GM23338 (cell line): ENCODE measurements around the gene SNX7. TPM values are rescaled to one million over a fixed set of nuclear protein-coding genes. Genes with fewer than 3 reads are reported as not detected.

ENCODE experiments used
- ATAC-seq: fragments of 200-7000 bp; cut with Tn5 transposase; 3 replicates; pipeline ENCODE4 v1.9.1; 2020
- DNase-seq: peaks from one replicate; pipeline ENCODE4 v3.0.0-alpha.2; 2015; ENCODE audit warnings: low spot score
- H2AFZ ChIP-seq: fragments of 200-600 bp; sonication (generic); 2 replicates; pipeline ENCODE4 v1.8.0; 2016; ENCODE audit warnings: antibody characterized with exemption, mild to moderate bottlenecking, moderate library complexity
- H3F3A ChIP-seq: fragments of 200-600 bp; sonication (generic); replicated peaks from 2 replicates; pipeline ENCODE4 v1.8.0; 2017; ENCODE audit warnings: antibody characterized with exemption, mixed run types, low read depth
- H3K27ac ChIP-seq: fragments of 200-600 bp; sonication (generic); 2 replicates; pipeline ENCODE4 v1.6.1; 2016; ENCODE audit warnings: low read depth
- H3K27me3 ChIP-seq: fragments of 200-600 bp; sonication (generic); 2 replicates; pipeline ENCODE4 v1.8.0; 2016; ENCODE audit warnings: mild to moderate bottlenecking, mixed run types, moderate library complexity; ENCODE audit not compliant: insufficient read depth
- H3K36me3 ChIP-seq: fragments of 200-600 bp; sonication (generic); 2 replicates; pipeline ENCODE4 v1.8.0; 2016; ENCODE audit warnings: mild to moderate bottlenecking; ENCODE audit not compliant: insufficient read depth
- H3K4me1 ChIP-seq: fragments of 200-600 bp; sonication (generic); 2 replicates; pipeline ENCODE4 v1.8.0; 2016; ENCODE audit warnings: mild to moderate bottlenecking, moderate library complexity; ENCODE audit not compliant: insufficient read depth
- H3K4me2 ChIP-seq: fragments of 200-600 bp; sonication (generic); 2 replicates; pipeline ENCODE4 v1.7.1; 2017; ENCODE audit warnings: mixed run types
- H3K4me3 ChIP-seq: fragments of 200-600 bp; sonication (generic); 2 replicates; pipeline ENCODE4 v1.6.1; 2016; ENCODE audit warnings: mixed run types
- H3K79me2 ChIP-seq: fragments of 200-600 bp; sonication (generic); replicated peaks from 2 replicates; pipeline ENCODE4 v1.8.0; 2017; ENCODE audit warnings: mild to moderate bottlenecking; ENCODE audit not compliant: insufficient read depth
- H3K9me2 ChIP-seq: fragments of 200-600 bp; sonication (generic); 2 replicates; pipeline ENCODE4 v1.8.0; 2017; ENCODE audit not compliant: insufficient read depth
- H4K20me1 ChIP-seq: fragments of 200-600 bp; sonication (generic); replicated peaks from 2 replicates; pipeline ENCODE4 v1.8.0; 2017; ENCODE audit warnings: mild to moderate bottlenecking; ENCODE audit not compliant: insufficient read depth
- H3K27ac Mint-ChIP-seq: 2 replicates; pipeline ENCODE4 v1.8.0; 2020; ENCODE audit warnings: inconsistent platforms, mild to moderate bottlenecking, moderate library complexity, mixed read lengths
- H3K27me3 Mint-ChIP-seq: 3 replicates; pipeline ENCODE4 v1.8.0; 2022; ENCODE audit warnings: low read depth, mild to moderate bottlenecking, moderate library complexity, mixed read lengths, inconsistent platforms; ENCODE audit not compliant: insufficient read depth, poor library complexity
- H3K36me3 Mint-ChIP-seq: 3 replicates; pipeline ENCODE4 v1.8.0; 2021; ENCODE audit warnings: low read depth, mild to moderate bottlenecking, inconsistent platforms, moderate library complexity, mixed read lengths
- H3K4me1 Mint-ChIP-seq: 3 replicates; pipeline ENCODE4 v1.8.0; 2020; ENCODE audit warnings: mild to moderate bottlenecking, inconsistent platforms, mixed read lengths
- H3K4me3 Mint-ChIP-seq: 3 replicates; pipeline ENCODE4 v1.8.0; 2021; ENCODE audit warnings: moderate library complexity, mild to moderate bottlenecking, inconsistent platforms, mixed read lengths
- H3K9me3 Mint-ChIP-seq: 3 replicates; pipeline ENCODE4 v1.8.0; 2020; ENCODE audit warnings: moderate library complexity, mild to moderate bottlenecking, inconsistent platforms, mixed read lengths
- CREB1 ChIP-seq: fragments of 250-450 bp; sonication (Bioruptor Pico); IDR thresholded peaks from 2 replicates; pipeline ENCODE4 v1.5.0; 2020; ENCODE audit warnings: low read depth, mild to moderate bottlenecking, moderate library complexity
- EZH2 ChIP-seq: fragments of 200-600 bp; sonication (generic); IDR thresholded peaks from one replicate; pipeline ENCODE4 v1.8.0; 2017; ENCODE audit warnings: antibody characterized with exemption, mild to moderate bottlenecking, low read depth; ENCODE audit not compliant: unreplicated experiment
- EZH2phosphoT487 ChIP-seq: fragments of 200-600 bp; sonication (generic); IDR thresholded peaks from one replicate; pipeline ENCODE4 v1.8.1; 2018; ENCODE audit warnings: antibody characterized with exemption; ENCODE audit not compliant: unreplicated experiment
- NANOG ChIP-seq: IDR thresholded peaks from 2 replicates; pipeline ENCODE4 v1.6.1; 2016; ENCODE audit warnings: antibody characterized with exemption, borderline replicate concordance
- POLR2AphosphoS5 ChIP-seq: IDR thresholded peaks from 2 replicates; pipeline ENCODE4 v1.6.1; 2016; ENCODE audit warnings: antibody characterized with exemption, low read depth
- STAT1 ChIP-seq: IDR thresholded peaks from one replicate; pipeline ENCODE4 v1.6.1; 2016; ENCODE audit warnings: antibody characterized with exemption; ENCODE audit not compliant: unreplicated experiment
- ZNF114 ChIP-seq: fragments of 250-450 bp; sonication (Bioruptor Pico); IDR thresholded peaks from 2 replicates; pipeline ENCODE4 v1.5.0; 2020; ENCODE audit warnings: mild to moderate bottlenecking, moderate library complexity
- polyA plus RNA-seq: library from polyadenylated mRNA; unstranded; fragments of >200 nt; fragmentation: Nextera tagmentation; extraction: Ambion mirVana; gene quantifications from 2 replicates; pipeline ENCODE4 v1.2.1, GENCODE V29; 2016
- total RNA-seq: library from RNA; depleted of rRNA; stranded (reverse); fragments of >200 nt; shearing (Covaris generic); gene quantifications from 2 replicates; pipeline ENCODE4 v1.2.3, GENCODE V29; 2014
- TF ChIP-seq, protein P1 (sequence below): fragments of 250-450 bp; sonication (Bioruptor Pico); IDR thresholded peaks from 2 replicates; pipeline ENCODE4 v1.5.0; 2020; ENCODE audit warnings: mild to moderate bottlenecking, moderate library complexity
- TF ChIP-seq, protein P2 (sequence below): IDR thresholded peaks from one replicate; pipeline ENCODE4 v1.6.1; 2018; ENCODE audit warnings: antibody characterized with exemption; ENCODE audit not compliant: unreplicated experiment
- TF ChIP-seq, protein P3 (sequence below), 2 experiments: fragments of 200-600 bp in 1 of 2; sonication (generic) in 1 of 2; conservative IDR thresholded peaks; 2 replicates each; pipeline versions ENCODE4 v1.5.1 to v1.6.1; 2016 to 2017; ENCODE audit warnings: antibody characterized with exemption in 2 of 2, low read depth in 2 of 2, mild to moderate bottlenecking in 2 of 2, moderate library complexity in 1 of 2

Gene SNX7
- total and polyA plus RNA-seq, 2 experiments from 2014 or later = 20.4 to 23.0 TPM

DNA sequence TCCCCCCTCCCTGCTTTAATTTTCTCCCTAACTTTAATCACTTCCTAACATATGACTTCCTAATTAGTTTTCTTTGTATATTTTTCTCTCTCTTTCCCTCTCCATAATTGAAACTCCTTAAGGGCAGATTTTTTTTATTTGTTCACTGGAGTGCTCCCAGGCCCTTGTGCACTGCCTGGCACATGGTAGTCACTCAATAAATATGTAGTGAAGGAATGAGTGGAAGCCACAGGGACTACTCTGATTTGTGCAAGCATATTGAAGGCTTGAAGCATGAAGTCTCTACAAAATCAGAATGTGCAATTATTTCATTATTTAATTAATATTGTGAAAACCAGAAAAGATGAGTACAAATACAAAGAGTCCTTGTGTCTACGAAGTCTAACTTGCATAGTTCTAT lies 41.5 kb downstream of the SNX7 start:
- Histone ChIP-seq H3K36me3 (no peaks in the 10 kb centered on the region), H4K20me1 (no peaks in the 10 kb centered on the region), H3K9me2 (no peaks in the 10 kb centered on the region), H3F3A (no peaks in the 10 kb centered on the region), H3K4me2 (no peak overlapping the region), H3K79me2 (no peaks in the 10 kb centered on the region), H3K4me1 (no peaks in the 10 kb centered on the region), H2AFZ (no peak overlapping the region), H3K4me3 (no peak overlapping the region), H3K27ac (no peak overlapping the region), H3K27me3 (no peaks in the 10 kb centered on the region)
- Mint-ChIP-seq H3K36me3 (no peaks in the 10 kb centered on the region), H3K4me3 (no peak overlapping the region), H3K4me1 (no peaks in the 10 kb centered on the region), H3K27ac (no peak overlapping the region), H3K9me3 (no peaks in the 10 kb centered on the region), H3K27me3 (no peaks in the 10 kb centered on the region)
- DNase-seq (no peak), ATAC-seq (no peak)
- TF ChIP-seq STAT1 = no peak
- TF ChIP-seq EZH2phosphoT487 = no peak
- no peak for TF ChIP-seq POLR2AphosphoS5
- TF ChIP-seq CREB1 (CRISPR knock-in tag) = no peak
- TF ChIP-seq, protein P1, sequence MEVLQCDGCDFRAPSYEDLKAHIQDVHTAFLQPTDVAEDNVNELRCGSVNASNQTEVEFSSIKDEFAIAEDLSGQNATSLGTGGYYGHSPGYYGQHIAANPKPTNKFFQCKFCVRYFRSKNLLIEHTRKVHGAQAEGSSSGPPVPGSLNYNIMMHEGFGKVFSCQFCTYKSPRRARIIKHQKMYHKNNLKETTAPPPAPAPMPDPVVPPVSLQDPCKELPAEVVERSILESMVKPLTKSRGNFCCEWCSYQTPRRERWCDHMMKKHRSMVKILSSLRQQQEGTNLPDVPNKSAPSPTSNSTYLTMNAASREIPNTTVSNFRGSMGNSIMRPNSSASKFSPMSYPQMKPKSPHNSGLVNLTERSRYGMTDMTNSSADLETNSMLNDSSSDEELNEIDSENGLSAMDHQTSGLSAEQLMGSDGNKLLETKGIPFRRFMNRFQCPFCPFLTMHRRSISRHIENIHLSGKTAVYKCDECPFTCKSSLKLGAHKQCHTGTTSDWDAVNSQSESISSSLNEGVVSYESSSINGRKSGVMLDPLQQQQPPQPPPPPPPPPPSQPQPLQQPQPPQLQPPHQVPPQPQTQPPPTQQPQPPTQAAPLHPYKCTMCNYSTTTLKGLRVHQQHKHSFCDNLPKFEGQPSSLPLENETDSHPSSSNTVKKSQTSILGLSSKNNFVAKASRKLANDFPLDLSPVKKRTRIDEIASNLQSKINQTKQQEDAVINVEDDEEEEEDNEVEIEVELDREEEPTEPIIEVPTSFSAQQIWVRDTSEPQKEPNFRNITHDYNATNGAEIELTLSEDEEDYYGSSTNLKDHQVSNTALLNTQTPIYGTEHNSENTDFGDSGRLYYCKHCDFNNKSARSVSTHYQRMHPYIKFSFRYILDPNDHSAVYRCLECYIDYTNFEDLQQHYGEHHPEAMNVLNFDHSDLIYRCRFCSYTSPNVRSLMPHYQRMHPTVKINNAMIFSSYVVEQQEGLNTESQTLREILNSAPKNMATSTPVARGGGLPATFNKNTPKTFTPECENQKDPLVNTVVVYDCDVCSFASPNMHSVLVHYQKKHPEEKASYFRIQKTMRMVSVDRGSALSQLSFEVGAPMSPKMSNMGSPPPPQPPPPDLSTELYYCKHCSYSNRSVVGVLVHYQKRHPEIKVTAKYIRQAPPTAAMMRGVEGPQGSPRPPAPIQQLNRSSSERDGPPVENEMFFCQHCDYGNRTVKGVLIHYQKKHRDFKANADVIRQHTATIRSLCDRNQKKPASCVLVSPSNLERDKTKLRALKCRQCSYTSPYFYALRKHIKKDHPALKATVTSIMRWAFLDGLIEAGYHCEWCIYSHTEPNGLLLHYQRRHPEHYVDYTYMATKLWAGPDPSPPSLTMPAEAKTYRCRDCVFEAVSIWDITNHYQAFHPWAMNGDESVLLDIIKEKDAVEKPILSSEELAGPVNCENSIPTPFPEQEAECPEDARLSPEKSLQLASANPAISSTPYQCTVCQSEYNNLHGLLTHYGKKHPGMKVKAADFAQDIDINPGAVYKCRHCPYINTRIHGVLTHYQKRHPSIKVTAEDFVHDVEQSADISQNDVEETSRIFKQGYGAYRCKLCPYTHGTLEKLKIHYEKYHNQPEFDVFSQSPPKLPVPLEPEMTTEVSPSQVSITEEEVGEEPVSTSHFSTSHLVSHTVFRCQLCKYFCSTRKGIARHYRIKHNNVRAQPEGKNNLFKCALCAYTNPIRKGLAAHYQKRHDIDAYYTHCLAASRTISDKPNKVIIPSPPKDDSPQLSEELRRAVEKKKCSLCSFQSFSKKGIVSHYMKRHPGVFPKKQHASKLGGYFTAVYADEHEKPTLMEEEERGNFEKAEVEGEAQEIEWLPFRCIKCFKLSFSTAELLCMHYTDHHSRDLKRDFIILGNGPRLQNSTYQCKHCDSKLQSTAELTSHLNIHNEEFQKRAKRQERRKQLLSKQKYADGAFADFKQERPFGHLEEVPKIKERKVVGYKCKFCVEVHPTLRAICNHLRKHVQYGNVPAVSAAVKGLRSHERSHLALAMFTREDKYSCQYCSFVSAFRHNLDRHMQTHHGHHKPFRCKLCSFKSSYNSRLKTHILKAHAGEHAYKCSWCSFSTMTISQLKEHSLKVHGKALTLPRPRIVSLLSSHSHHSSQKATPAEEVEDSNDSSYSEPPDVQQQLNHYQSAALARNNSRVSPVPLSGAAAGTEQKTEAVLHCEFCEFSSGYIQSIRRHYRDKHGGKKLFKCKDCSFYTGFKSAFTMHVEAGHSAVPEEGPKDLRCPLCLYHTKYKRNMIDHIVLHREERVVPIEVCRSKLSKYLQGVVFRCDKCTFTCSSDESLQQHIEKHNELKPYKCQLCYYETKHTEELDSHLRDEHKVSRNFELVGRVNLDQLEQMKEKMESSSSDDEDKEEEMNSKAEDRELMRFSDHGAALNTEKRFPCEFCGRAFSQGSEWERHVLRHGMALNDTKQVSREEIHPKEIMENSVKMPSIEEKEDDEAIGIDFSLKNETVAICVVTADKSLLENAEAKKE (CRISPR knock-in tag) = no peak

DNA sequence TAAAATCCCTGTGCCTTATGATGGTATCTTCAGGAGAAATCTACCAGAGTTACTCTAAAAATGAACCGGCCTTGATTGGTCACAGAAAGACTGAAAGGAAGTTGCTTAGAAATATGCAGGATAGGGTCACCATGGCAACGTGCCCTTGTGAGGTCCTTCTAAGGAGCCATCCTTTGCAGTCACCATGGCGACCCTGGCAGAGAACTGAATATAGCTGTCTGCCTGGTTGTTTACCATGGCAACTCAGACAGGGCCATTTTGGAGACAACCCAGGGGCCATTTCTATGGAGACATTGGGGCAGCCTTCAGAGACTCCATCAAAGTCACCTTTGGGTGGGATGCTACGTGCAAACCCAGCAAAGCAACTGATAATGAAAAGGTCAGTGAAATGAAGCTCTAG lies 43.0 kb downstream of the SNX7 start:
- DNase-seq = peak; percentile 85
- Histone ChIP-seq H3K79me2 (no peaks in the 10 kb centered on the region), H3K9me2 (no peaks in the 10 kb centered on the region), H3K4me2 (no peak overlapping the region), H3K27ac (no peak overlapping the region), H3K36me3 (no peaks in the 10 kb centered on the region), H3K4me3 (no peak overlapping the region), H4K20me1 (no peaks in the 10 kb centered on the region), H3F3A (no peaks in the 10 kb centered on the region), H3K4me1 (no peaks in the 10 kb centered on the region), H2AFZ (no peak overlapping the region), H3K27me3 (no peaks in the 10 kb centered on the region)
- Mint-ChIP-seq H3K9me3 (no peaks in the 10 kb centered on the region), H3K27me3 (no peaks in the 10 kb centered on the region), H3K4me3 (no peak overlapping the region), H3K27ac (no peak overlapping the region), H3K4me1 (no peaks in the 10 kb centered on the region), H3K36me3 (no peaks in the 10 kb centered on the region)
- peak; percentile 63 for ATAC-seq
- TF ChIP-seq POLR2AphosphoS5 = no peak
- TF ChIP-seq CREB1 (CRISPR knock-in tag) = no peak
- TF ChIP-seq, protein P2, sequence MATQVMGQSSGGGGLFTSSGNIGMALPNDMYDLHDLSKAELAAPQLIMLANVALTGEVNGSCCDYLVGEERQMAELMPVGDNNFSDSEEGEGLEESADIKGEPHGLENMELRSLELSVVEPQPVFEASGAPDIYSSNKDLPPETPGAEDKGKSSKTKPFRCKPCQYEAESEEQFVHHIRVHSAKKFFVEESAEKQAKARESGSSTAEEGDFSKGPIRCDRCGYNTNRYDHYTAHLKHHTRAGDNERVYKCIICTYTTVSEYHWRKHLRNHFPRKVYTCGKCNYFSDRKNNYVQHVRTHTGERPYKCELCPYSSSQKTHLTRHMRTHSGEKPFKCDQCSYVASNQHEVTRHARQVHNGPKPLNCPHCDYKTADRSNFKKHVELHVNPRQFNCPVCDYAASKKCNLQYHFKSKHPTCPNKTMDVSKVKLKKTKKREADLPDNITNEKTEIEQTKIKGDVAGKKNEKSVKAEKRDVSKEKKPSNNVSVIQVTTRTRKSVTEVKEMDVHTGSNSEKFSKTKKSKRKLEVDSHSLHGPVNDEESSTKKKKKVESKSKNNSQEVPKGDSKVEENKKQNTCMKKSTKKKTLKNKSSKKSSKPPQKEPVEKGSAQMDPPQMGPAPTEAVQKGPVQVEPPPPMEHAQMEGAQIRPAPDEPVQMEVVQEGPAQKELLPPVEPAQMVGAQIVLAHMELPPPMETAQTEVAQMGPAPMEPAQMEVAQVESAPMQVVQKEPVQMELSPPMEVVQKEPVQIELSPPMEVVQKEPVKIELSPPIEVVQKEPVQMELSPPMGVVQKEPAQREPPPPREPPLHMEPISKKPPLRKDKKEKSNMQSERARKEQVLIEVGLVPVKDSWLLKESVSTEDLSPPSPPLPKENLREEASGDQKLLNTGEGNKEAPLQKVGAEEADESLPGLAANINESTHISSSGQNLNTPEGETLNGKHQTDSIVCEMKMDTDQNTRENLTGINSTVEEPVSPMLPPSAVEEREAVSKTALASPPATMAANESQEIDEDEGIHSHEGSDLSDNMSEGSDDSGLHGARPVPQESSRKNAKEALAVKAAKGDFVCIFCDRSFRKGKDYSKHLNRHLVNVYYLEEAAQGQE = no peak
- TF ChIP-seq, protein P3, sequence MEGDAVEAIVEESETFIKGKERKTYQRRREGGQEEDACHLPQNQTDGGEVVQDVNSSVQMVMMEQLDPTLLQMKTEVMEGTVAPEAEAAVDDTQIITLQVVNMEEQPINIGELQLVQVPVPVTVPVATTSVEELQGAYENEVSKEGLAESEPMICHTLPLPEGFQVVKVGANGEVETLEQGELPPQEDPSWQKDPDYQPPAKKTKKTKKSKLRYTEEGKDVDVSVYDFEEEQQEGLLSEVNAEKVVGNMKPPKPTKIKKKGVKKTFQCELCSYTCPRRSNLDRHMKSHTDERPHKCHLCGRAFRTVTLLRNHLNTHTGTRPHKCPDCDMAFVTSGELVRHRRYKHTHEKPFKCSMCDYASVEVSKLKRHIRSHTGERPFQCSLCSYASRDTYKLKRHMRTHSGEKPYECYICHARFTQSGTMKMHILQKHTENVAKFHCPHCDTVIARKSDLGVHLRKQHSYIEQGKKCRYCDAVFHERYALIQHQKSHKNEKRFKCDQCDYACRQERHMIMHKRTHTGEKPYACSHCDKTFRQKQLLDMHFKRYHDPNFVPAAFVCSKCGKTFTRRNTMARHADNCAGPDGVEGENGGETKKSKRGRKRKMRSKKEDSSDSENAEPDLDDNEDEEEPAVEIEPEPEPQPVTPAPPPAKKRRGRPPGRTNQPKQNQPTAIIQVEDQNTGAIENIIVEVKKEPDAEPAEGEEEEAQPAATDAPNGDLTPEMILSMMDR (conservative IDR thresholded peaks at IDR 0.05; ENCODE audit: low read depth in 2 of 2) = no peak
- TF ChIP-seq ZNF114 (CRISPR knock-in tag) = no peak
- no peak for TF ChIP-seq STAT1
- TF ChIP-seq EZH2 = no peak
- no peak for TF ChIP-seq NANOG
